Stomach (tissue), 9 donors: ENCODE data around the gene CSNK2A3. TPM values are rescaled to one million over a fixed set of nuclear protein-coding genes. Genes with fewer than 3 reads are reported as not detected.

Source experiments
- DNase-seq, 2 donors: peaks; one replicate each; pipeline versions ENCODE4 v3.0.0 to v3.0.0-alpha.2; 2013 to 2019
- H3K27ac ChIP-seq, 5 donors: fragments of 200-600 bp in 4 of 5; sonication (generic) in 4 of 5; one replicate each; pipeline ENCODE4 v1.5.1; 2013 to 2019; ENCODE audit warnings: mild to moderate bottlenecking in 1 of 5, moderate library complexity in 1 of 5
- H3K27me3 ChIP-seq, 3 donors: fragments of 200-600 bp; sonication (generic); one replicate each; pipeline ENCODE4 v1.5.1; 2017 to 2019; ENCODE audit warnings: mixed run types in 1 of 3
- H3K36me3 ChIP-seq, 4 donors: fragments of 200-600 bp; sonication (generic); 1 replicate in 3 of 4; 2 replicates in 1 of 4; pipeline ENCODE4 v1.5.1; 2016 to 2019
- H3K4me1 ChIP-seq, 4 donors: fragments of 200-600 bp; sonication (generic); one replicate each; pipeline ENCODE4 v1.5.1; 2016 to 2019
- H3K4me3 ChIP-seq, 4 donors: fragments of 200-600 bp; sonication (generic) in 3 of 4; one replicate each; pipeline ENCODE4 v1.5.1; 2016 to 2019; ENCODE audit warnings: mild to moderate bottlenecking in 1 of 4
- H3K9me3 ChIP-seq, 4 donors: fragments of 200-600 bp; sonication (generic); one replicate each; pipeline ENCODE4 v1.5.1; 2016 to 2019
- EP300 ChIP-seq: sonication (generic); formaldehyde crosslinking; IDR thresholded peaks from one replicate; pipeline ENCODE4 v1.6.1; 2017; ENCODE audit warnings: antibody characterized with exemption
- POLR2A ChIP-seq, 4 donors: fragments of 450-650 bp; IDR thresholded peaks; one replicate each; pipeline ENCODE4 v1.6.1; 2016; ENCODE audit warnings: antibody characterized with exemption in 4 of 4, control low read depth in 2 of 4, mild to moderate bottlenecking in 1 of 4, moderate library complexity in 1 of 4
- POLR2AphosphoS5 ChIP-seq, 3 donors: sonication (generic); formaldehyde crosslinking; IDR thresholded peaks; one replicate each; pipeline ENCODE4 v1.6.1; 2016; ENCODE audit warnings: antibody characterized with exemption in 3 of 3
- WGBS, 5 donors: extraction: QIAGEN DNeasy Blood & Tissue Kit in 3 of 5; methylation state at CpG; one replicate each; pipeline versions ENCODE4 v1.1.5 to v1.1.7; 2013 to 2018; 5-methylcytosine and 5-hydroxymethylcytosine counted together
- intact Hi-C: fragments of 100-400 bp; cut with DNase I; formaldehyde crosslinking; loops from one replicate; pipeline ENCODE4 v1.15.1; 2023; ENCODE audit warnings: low total_unique reads
- polyA plus RNA-seq, 3 donors: library from polyadenylated mRNA; stranded (reverse); fragments of 200-250 nt; gene quantifications; one replicate each; pipeline ENCODE4 v1.2.3, GENCODE V29; 2013
- total RNA-seq, 5 donors: library from RNA; depleted of rRNA; stranded (reverse); fragments of >200 nt; gene quantifications; one replicate each; pipeline versions ENCODE4 v1.1.0 to v1.2.3, GENCODE V29; 2014 to 2016
- TF ChIP-seq, protein P1 (sequence below), 7 experiments: fragments of 450-650 bp in 4 of 7; fragments of 200-600 bp in 3 of 7; sonication (generic) in 3 of 7; IDR thresholded peaks; one replicate each; pipeline ENCODE4 v1.5.1; 2016 to 2019; ENCODE audit warnings: antibody characterized with exemption in 7 of 7, control low read depth in 2 of 7, mild to moderate bottlenecking in 1 of 7
- donor health status: healthy with polysubstance abuse.
- donor health status: Bipolar disorder and iron deficiency.
- donor health status: healthy.

The CSNK2A3 gene
- total and polyA plus RNA-seq, 8 donors = 0.23 to 1.2 (median 0.73) TPM; not detected in 3

DNA sequence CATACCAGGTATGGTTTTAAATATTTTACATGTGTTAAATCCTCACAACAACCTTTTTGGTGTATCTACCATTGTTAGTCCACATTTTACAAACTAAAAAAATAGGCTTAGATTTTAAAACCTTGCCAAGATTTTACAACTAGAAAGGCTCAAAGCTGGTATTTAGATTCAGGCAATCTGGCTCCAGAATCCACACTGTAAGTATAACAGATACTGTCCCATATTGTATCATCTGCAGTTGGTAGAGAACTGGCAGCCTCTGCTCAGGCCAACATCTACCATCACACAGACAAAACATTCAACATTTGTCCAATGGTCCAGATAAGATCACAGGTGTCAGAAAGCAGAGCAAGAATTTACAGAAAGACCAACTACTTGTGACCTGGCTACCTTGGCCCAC is 30.9 kb downstream of the CSNK2A3 start:
- no peak overlapping the region for H3K4me3 ChIP-seq
- H3K9me3 ChIP-seq = peaks cover 0 to 12% (median 6%) of the 10 kb centered on the region in 4 donors
- no peaks in the 10 kb centered on the region for H3K4me1 ChIP-seq
- intact Hi-C loops = no loop called here
- no peaks in the 10 kb centered on the region for H3K27me3 ChIP-seq
- no peak overlapping the region for H3K27ac ChIP-seq
- DNase-seq = no peak
- TF ChIP-seq, protein P1, sequence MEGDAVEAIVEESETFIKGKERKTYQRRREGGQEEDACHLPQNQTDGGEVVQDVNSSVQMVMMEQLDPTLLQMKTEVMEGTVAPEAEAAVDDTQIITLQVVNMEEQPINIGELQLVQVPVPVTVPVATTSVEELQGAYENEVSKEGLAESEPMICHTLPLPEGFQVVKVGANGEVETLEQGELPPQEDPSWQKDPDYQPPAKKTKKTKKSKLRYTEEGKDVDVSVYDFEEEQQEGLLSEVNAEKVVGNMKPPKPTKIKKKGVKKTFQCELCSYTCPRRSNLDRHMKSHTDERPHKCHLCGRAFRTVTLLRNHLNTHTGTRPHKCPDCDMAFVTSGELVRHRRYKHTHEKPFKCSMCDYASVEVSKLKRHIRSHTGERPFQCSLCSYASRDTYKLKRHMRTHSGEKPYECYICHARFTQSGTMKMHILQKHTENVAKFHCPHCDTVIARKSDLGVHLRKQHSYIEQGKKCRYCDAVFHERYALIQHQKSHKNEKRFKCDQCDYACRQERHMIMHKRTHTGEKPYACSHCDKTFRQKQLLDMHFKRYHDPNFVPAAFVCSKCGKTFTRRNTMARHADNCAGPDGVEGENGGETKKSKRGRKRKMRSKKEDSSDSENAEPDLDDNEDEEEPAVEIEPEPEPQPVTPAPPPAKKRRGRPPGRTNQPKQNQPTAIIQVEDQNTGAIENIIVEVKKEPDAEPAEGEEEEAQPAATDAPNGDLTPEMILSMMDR (IDR thresholded peaks at IDR 0.05) = no peak
- TF ChIP-seq EP300 (no peak), POLR2AphosphoS5 (IDR thresholded peaks at IDR 0.05) (no peak), POLR2A (IDR thresholded peaks at IDR 0.05) (no peak)
- peaks cover 0 to 7% (median 0%) of the 10 kb centered on the region in 4 donors for H3K36me3 ChIP-seq

GRCh38 chr11:11320825-11321224 is 32.2 kb downstream of the CSNK2A3 start:
- WGBS, 5 donors = 35 to 62% (median 45%) methylated on average over 2 of the region's 2 CpGs
- TF ChIP-seq, protein P1 (IDR thresholded peaks at IDR 0.05) = no peak
- TF ChIP-seq POLR2A (IDR thresholded peaks at IDR 0.05) (no peak), EP300 (no peak), POLR2AphosphoS5 (IDR thresholded peaks at IDR 0.05) (no peak)
- intact Hi-C loops = no loop called here
- Histone ChIP-seq H3K27me3 (no peaks in the 10 kb centered on the region), H3K36me3 (peaks cover 0 to 7% (median 0%) of the 10 kb centered on the region in 4 donors), H3K4me1 (no peaks in the 10 kb centered on the region), H3K9me3 (peaks cover 0 to 12% (median 6%) of the 10 kb centered on the region in 4 donors), H3K4me3 (no peak overlapping the region), H3K27ac (no peak overlapping the region)
- DNase-seq = no peak

DNA sequence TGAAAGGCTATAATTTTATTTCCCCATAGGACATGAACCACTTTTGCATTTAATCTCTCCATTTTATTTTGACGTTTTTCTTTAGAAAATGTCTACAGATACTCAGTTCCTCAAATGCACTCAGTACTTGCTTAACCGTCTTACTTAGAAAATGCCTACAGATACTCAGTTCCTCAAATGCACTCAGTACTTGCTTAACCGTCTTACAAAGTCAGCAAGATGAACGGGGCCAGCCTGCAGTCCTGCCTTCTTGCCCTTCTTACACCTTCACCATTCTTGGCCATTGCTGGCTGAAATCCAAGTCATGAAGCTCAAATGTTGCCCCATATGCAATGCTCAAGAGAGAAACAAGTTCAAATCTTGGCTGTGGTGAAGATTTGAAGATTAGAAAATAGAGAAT is 34.1 kb downstream of the CSNK2A3 start:
- 79 to 89% (median 80%) methylated on average over 4 of the region's 4 CpGs for WGBS, 5 donors
- no peak overlapping the region for H3K4me3 ChIP-seq
- H3K27me3 ChIP-seq = no peaks in the 10 kb centered on the region
- H3K4me1 ChIP-seq = peaks cover 0 to 7% (median 4%) of the 10 kb centered on the region in 4 donors
- no peak overlapping the region for H3K27ac ChIP-seq
- no peaks in the 10 kb centered on the region for H3K36me3 ChIP-seq
- H3K9me3 ChIP-seq = peaks cover 0 to 12% (median 6%) of the 10 kb centered on the region in 4 donors
- intact Hi-C loops = no loop called here
- TF ChIP-seq EP300 (no peak), POLR2AphosphoS5 (IDR thresholded peaks at IDR 0.05) (no peak), POLR2A (IDR thresholded peaks at IDR 0.05) (no peak)
- TF ChIP-seq, protein P1 (IDR thresholded peaks at IDR 0.05) = no peak
- DNase-seq = no peak

GRCh38 chr11:11318461-11318860 is 34.6 kb downstream of the CSNK2A3 start:
- intact Hi-C loops = no loop called here
- no peak overlapping the region for H3K27ac ChIP-seq
- peaks cover 0 to 12% (median 5%) of the 10 kb centered on the region in 4 donors for H3K9me3 ChIP-seq
- no peak for TF ChIP-seq POLR2AphosphoS5 (IDR thresholded peaks at IDR 0.05)
- TF ChIP-seq, protein P1 (IDR thresholded peaks at IDR 0.05) = no peak
- TF ChIP-seq EP300 = no peak
- no peak for TF ChIP-seq POLR2A (IDR thresholded peaks at IDR 0.05)
- no peaks in the 10 kb centered on the region for H3K36me3 ChIP-seq
- no peak overlapping the region for H3K4me3 ChIP-seq
- H3K27me3 ChIP-seq = no peaks in the 10 kb centered on the region
- 88 to 96% (median 92%) methylated on average over 7 of the region's 7 CpGs for WGBS, 5 donors
- DNase-seq = no peak
- peaks cover 0 to 11% (median 8%) of the 10 kb centered on the region in 4 donors for H3K4me1 ChIP-seq
